ENCODE data around the gene GAS1.

- no peak for TF ChIP-seq CTCF (IDR thresholded peaks at IDR 0.05)
- no peak for TF ChIP-seq POLR2A (IDR thresholded peaks at IDR 0.05)
These were observed 46.9 kb upstream of the GAS1 start for GRCh38 chr9:86994231-86994630.
